H1 (cell line): ENCODE results near the gene CTSW. TPM values are rescaled to one million over a fixed set of nuclear protein-coding genes. Genes with fewer than 3 reads are reported as not detected.
A peak's percentile ranks its signal among the peaks of the same experiment; 100 is the strongest.

Source experiments
- BACH1 ChIP-seq: IDR thresholded peaks from 2 replicates; pipeline ENCODE4 v1.6.1; 2012; ENCODE audit warnings: low read length, improper control_type of control experiment
- BRCA1 ChIP-seq: IDR thresholded peaks from 2 replicates; pipeline ENCODE4 v1.6.1; 2012; ENCODE audit warnings: low read depth, low read length, improper control_type of control experiment
- CHD2 ChIP-seq: IDR thresholded peaks from 2 replicates; pipeline ENCODE4 v1.6.1; 2012; ENCODE audit warnings: low read length, improper control_type of control experiment
- EGR1 ChIP-seq: IDR thresholded peaks from 2 replicates; pipeline ENCODE4 v1.6.1; 2011; ENCODE audit warnings: low read depth, low read length, borderline replicate concordance
- EP300 ChIP-seq, 2 experiments: IDR thresholded peaks; 1 replicate in 1 of 2; 2 replicates in 1 of 2; pipeline ENCODE4 v1.6.1; 2011 to 2012; ENCODE audit warnings: low read depth in 2 of 2, low read length in 2 of 2, mild to moderate bottlenecking in 2 of 2, borderline replicate concordance in 1 of 2, inconsistent platforms in 1 of 2, moderate library complexity in 1 of 2
- EZH2 ChIP-seq: fragments of 200-600 bp; sonication (generic); IDR thresholded peaks from 2 replicates; pipeline ENCODE4 v1.7.1; 2012; ENCODE audit warnings: low read depth, mild to moderate bottlenecking, moderate library complexity, low read length, inconsistent platforms; ENCODE audit not compliant: severe bottlenecking
- GABPA ChIP-seq: IDR thresholded peaks from 2 replicates; pipeline ENCODE4 v1.6.1; 2011; ENCODE audit warnings: mild to moderate bottlenecking, low read length, moderate library complexity, borderline replicate concordance; ENCODE audit not compliant: insufficient read depth
- PHF8 ChIP-seq: fragments of 200-600 bp; sonication (generic); conservative IDR thresholded peaks from 2 replicates; pipeline ENCODE4 v1.7.1; 2012; ENCODE audit warnings: low read depth, mild to moderate bottlenecking, inconsistent platforms, low read length, moderate library complexity
- POLR2AphosphoS5 ChIP-seq: IDR thresholded peaks from 2 replicates; pipeline ENCODE4 v1.6.1; 2011; ENCODE audit warnings: low read depth, low read length
- RBBP5 ChIP-seq: IDR thresholded peaks from 2 replicates; pipeline ENCODE4 v1.7.1; 2012; ENCODE audit warnings: low read depth, mild to moderate bottlenecking, inconsistent platforms, low read length, moderate library complexity, borderline replicate concordance
- RNF2 ChIP-seq: fragments of 200-900, 300-1000 bp; sonication (generic); IDR thresholded peaks from 2 replicates; pipeline ENCODE4 v1.7.1; 2016; ENCODE audit warnings: borderline replicate concordance, low read depth, mild to moderate bottlenecking, antibody characterized with exemption, low read length; ENCODE audit not compliant: poor library complexity, severe bottlenecking; ENCODE audit errors: missing control alignments
- RXRA ChIP-seq: IDR thresholded peaks from 2 replicates; pipeline ENCODE4 v1.6.1; 2011; ENCODE audit warnings: low read depth, mild to moderate bottlenecking, low read length, moderate library complexity; ENCODE audit not compliant: insufficient read depth
- SIX5 ChIP-seq: IDR thresholded peaks from 2 replicates; pipeline ENCODE4 v1.6.1; 2011; ENCODE audit warnings: mild to moderate bottlenecking, low read depth, low read length
- SP4 ChIP-seq: IDR thresholded peaks from 2 replicates; pipeline ENCODE4 v1.6.1; 2012; ENCODE audit warnings: low read length, inconsistent platforms
- SUZ12 ChIP-seq: fragments of 200-600 bp; sonication (generic); IDR thresholded peaks from 2 replicates; pipeline ENCODE4 v1.6.1; 2012; ENCODE audit warnings: mild to moderate bottlenecking, inconsistent platforms, low read length, moderate library complexity, mixed read lengths
- TEAD4 ChIP-seq: IDR thresholded peaks from 2 replicates; pipeline ENCODE4 v1.6.1; 2012; ENCODE audit warnings: low read depth, low read length, inconsistent platforms, mixed read lengths
- YY1 ChIP-seq: IDR thresholded peaks from 2 replicates; pipeline ENCODE4 v1.6.1; 2011; ENCODE audit warnings: low read depth, mild to moderate bottlenecking, low read length
- ZNF274 ChIP-seq: IDR thresholded peaks from 2 replicates; pipeline ENCODE4 v1.7.0; 2012; ENCODE audit warnings: low read length, borderline replicate concordance; ENCODE audit errors: extremely low read depth
- polyA plus RNA-seq, 7 experiments: library from polyadenylated mRNA; depleted of rRNA in 3 of 7; stranded (reverse) in 5 of 7; unstranded in 2 of 7; fragments of >200 nt in 5 of 7; fragments of 200-250 nt in 2 of 7; gene quantifications; 1 replicate in 5 of 7; 2 replicates in 1 of 7; 4 replicates in 1 of 7; pipeline versions ENCODE4 v1.2.1 to v1.2.3, GENCODE V29; 2011 to 2013; ENCODE audit warnings: missing spikeins in 2 of 7, mixed read lengths in 2 of 7
- total RNA-seq: library from RNA; stranded (reverse); fragmentation: NEBNext Ultra II Directional; extraction: Animal tissue kit (Norgen Biotek cat#: 25700); gene quantifications from 2 replicates; pipeline ENCODE4 v1.2.1, GENCODE V29; 2021
- TF ChIP-seq, protein P1 (sequence below): IDR thresholded peaks from 2 replicates; pipeline ENCODE4 v1.6.1; 2012; ENCODE audit warnings: low read length, inconsistent platforms
- TF ChIP-seq, protein P2 (sequence below): IDR thresholded peaks from 2 replicates; pipeline ENCODE4 v1.6.1; 2012; ENCODE audit warnings: inconsistent platforms

The CTSW gene
- total and polyA plus RNA-seq, 2 of the 8 experiments (the other 6 are each of a cell fraction or from before 2014, with no cell fraction given): not detected

DNA sequence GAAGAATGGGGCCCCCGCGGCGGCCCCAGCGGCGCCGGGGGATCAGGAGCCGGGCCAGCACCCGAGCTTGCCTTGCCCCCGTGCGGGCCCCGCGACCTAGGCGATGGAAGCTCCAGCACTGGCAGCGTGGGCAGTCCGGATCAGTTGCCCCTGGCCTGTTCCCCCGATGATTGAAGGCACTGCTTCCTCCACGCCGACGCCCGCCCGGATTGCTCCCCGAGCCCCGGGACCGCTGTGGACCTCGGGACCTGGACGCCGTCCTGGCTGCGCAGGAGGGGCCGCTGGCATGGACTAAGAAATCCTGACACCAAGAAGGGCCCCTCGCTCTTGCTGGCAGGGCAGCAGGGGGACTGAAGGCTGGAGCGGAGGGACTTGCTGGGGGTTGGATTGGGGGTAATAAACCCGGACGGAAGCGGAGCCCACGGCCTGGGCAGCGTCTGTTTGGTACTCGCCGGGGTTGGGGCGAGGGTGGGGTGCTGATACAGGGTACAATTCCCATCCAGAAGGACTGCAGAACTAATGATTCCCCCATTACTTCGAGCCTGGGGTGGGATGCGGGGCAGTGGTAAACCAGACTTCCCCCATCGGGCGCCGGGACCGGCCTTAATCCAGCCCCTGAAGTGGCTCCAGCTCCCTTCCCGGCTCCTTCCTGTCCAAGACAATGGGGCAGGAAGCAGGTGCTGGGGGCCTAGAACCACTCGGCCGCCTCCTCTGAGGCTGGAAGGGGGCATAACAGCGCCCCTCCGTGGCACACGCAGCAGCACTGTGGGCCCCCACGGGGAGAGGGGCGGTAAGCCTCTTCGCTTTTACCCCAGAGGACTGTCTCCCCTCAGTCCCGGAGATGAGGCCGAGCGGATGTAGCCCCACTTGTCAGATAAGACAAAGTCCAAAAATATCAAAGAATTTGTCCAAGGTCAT, 11.8 kb downstream of the CTSW start (continued):
- no peak for TF ChIP-seq PHF8
- TF ChIP-seq BACH1: 0 out of 2 replicates have a peak, but pooled peaks have one; percentile 15
- TF ChIP-seq, protein P1, sequence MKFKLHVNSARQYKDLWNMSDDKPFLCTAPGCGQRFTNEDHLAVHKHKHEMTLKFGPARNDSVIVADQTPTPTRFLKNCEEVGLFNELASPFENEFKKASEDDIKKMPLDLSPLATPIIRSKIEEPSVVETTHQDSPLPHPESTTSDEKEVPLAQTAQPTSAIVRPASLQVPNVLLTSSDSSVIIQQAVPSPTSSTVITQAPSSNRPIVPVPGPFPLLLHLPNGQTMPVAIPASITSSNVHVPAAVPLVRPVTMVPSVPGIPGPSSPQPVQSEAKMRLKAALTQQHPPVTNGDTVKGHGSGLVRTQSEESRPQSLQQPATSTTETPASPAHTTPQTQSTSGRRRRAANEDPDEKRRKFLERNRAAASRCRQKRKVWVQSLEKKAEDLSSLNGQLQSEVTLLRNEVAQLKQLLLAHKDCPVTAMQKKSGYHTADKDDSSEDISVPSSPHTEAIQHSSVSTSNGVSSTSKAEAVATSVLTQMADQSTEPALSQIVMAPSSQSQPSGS: no peak
- no peak for TF ChIP-seq EGR1
- TF ChIP-seq TEAD4: no peak
- no peak for TF ChIP-seq GABPA
- no peak for TF ChIP-seq SIX5
- TF ChIP-seq RNF2: no peak
- TF ChIP-seq CHD2: no peak
- TF ChIP-seq EZH2: peak; percentile 28
- no peak for TF ChIP-seq RBBP5
- TF ChIP-seq ZNF274: no peak
- TF ChIP-seq BRCA1: no peak
- no peak for TF ChIP-seq SUZ12
- TF ChIP-seq, protein P2, sequence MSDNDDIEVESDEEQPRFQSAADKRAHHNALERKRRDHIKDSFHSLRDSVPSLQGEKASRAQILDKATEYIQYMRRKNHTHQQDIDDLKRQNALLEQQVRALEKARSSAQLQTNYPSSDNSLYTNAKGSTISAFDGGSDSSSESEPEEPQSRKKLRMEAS: no peak
- no peak; the same call in 1 of the 2 replicates for TF ChIP-seq POLR2AphosphoS5
- no peak for TF ChIP-seq EP300 (IDR thresholded peaks at IDR 0.05; ENCODE audit: borderline replicate concordance in 1 of 2, low read depth in 2 of 2, low read length in 2 of 2)
- TF ChIP-seq RXRA: no peak
- no peak for TF ChIP-seq YY1
- TF ChIP-seq SP4: no peak
